C4-2B (cell line): ENCODE measurements around the gene COL19A1.

Experiments
- ZFX ChIP-seq: fragments of 450-650 bp; IDR thresholded peaks from 2 replicates; pipeline ENCODE4 v1.6.1; 2017
- TF ChIP-seq, protein P1 (sequence below): fragments of 450-650 bp; conservative IDR thresholded peaks from 2 replicates; pipeline ENCODE4 v1.5.1; 2017; ENCODE audit warnings: mild to moderate bottlenecking

DNA sequence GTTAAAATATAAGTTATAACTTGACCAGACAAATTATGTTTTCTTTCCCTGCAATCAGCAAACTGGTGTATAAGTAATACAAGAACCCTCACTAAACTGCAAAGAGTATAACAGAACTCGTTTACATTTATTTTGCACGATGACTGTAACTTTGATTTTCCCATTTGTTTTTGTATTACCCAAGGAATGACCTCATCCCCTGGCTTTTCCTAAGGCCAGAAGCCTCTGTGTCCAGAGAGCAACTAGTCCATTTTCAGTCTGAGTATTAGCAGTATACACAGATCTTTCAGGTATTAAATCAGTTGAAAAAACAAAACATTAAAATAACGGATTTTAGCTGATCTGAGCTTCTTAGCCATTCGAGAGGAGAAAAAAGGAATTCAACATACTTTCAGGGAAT, 17.2 kb downstream of the COL19A1 start:
- TF ChIP-seq, protein P1, sequence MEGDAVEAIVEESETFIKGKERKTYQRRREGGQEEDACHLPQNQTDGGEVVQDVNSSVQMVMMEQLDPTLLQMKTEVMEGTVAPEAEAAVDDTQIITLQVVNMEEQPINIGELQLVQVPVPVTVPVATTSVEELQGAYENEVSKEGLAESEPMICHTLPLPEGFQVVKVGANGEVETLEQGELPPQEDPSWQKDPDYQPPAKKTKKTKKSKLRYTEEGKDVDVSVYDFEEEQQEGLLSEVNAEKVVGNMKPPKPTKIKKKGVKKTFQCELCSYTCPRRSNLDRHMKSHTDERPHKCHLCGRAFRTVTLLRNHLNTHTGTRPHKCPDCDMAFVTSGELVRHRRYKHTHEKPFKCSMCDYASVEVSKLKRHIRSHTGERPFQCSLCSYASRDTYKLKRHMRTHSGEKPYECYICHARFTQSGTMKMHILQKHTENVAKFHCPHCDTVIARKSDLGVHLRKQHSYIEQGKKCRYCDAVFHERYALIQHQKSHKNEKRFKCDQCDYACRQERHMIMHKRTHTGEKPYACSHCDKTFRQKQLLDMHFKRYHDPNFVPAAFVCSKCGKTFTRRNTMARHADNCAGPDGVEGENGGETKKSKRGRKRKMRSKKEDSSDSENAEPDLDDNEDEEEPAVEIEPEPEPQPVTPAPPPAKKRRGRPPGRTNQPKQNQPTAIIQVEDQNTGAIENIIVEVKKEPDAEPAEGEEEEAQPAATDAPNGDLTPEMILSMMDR: no peak
- TF ChIP-seq ZFX: no peak
